Measurements from ENCODE around the gene KAT14.
A peak's percentile ranks its signal among the peaks of the same experiment; 100 is the strongest.
"Not testable (repeated sequence)": the region's sequence is repeated elsewhere in the genome, so short reads cannot be mapped to it uniquely, and the experiment has no call there.

KAT14 gene

GRCh38 chr20:18156045-18156444 is 18.4 kb downstream of the KAT14 start:
- FAIRE-seq (peak; percentile 23), DNase-seq (ENCODE audit: low spot score) (no peak)

DNA sequence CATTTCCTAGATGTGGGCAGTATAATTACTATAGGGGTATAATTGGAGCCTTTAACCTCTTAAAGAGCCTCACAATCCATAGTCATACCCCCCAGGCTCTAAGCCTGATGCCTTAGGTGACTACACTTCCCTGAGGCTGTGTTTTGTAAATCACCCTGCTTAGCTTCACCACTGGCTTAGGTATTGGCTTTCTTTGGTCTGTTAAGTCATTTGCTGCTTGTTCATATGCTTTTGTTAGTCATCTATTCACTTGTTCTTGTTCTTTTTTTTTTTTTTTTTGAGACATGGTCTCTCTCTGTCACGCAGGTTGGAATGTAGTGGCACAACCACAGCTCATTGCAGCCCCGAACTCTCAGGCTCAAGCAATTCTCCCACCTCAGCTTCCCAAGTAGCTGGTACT is 26.7 kb downstream of the KAT14 start:
- DNase-seq (ENCODE audit: low spot score) (no peak), FAIRE-seq (no peak)

DNA sequence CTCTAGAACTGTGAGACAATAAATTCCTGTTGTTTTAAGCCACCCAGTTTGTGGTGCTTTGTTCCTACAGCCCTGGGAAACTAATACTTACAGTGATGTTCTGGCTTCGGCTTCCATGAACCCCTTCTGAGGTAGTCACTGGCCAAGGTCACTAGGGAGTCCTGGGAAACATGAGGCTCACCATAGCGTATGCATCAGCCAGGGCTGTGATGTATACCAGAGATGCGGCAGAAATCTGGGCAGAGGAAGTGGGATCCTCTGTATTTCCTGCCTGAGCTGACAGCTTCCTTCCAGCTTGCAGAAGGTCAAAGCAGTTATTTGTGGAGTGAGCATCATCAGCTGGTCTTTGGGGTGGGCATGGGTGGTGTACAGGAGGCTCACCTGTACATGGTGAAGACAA is 27.9 kb downstream of the KAT14 start:
- FAIRE-seq (no peak), DNase-seq (ENCODE audit: low spot score) (no peak)

- FAIRE-seq (no peak), DNase-seq (ENCODE audit: low spot score) (no peak)
Observed at GRCh38 chr20:18166241-18166881, 28.7 kb downstream of the KAT14 start.

- DNase-seq (ENCODE audit: low spot score) (no peak), FAIRE-seq (no peak)
Observed at GRCh38 chr20:18166950-18167349, 29.3 kb downstream of the KAT14 start.

DNA sequence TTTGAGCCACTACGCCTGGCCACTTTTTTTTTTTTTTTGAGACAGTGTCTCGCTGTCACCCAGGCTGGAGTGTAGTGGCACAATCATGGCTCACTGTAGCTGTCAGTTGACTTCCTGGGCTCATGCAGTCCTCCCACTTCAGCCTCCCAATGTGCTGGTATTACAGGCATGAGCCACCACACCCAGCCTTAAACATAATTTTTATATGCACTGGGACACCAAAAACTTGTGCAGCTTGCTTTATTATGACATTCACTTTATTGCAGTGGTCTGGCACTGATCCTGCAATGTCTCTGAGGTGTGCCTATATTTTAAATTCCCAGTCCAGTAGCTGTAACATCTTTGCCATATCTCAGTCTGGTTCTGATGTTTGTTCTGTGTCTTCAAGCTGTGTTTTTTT is 34.7 kb downstream of the KAT14 start:
- DNase-seq (ENCODE audit: low spot score) (no peak), FAIRE-seq (peak; percentile 23)

GRCh38 chr20:18174906-18175683 is 37.4 kb downstream of the KAT14 start:
- FAIRE-seq = no peak

DNA sequence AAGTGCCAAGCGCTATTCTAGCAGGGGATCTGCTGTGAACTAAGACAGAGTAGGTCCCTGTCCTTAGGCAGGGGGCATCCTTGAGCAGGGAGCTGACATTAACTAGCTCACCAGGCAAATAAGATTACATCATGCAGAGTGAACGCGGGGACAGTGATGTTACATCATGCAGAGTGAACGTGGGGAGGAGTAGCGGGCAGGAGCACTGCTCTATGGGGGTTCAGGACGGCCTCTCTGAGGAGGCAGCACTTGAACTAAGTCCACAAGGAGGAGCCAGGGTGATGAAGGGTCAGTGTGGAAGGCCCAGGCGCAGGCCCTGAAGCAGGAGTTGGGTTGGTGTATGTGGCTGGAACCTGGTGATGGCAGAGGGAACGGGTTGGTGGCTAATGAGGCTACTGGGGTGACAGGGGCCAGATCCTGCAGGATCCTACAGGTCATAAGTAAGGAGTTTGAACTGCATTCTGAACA is 38.7 kb downstream of the KAT14 start:
- no peak for FAIRE-seq
- DNase-seq (ENCODE audit: low spot score) = no peak

More at GRCh38 chr20:18174906-18175683, 37.4 kb downstream of the KAT14 start:
- no peak for DNase-seq (ENCODE audit: low spot score)

DNA sequence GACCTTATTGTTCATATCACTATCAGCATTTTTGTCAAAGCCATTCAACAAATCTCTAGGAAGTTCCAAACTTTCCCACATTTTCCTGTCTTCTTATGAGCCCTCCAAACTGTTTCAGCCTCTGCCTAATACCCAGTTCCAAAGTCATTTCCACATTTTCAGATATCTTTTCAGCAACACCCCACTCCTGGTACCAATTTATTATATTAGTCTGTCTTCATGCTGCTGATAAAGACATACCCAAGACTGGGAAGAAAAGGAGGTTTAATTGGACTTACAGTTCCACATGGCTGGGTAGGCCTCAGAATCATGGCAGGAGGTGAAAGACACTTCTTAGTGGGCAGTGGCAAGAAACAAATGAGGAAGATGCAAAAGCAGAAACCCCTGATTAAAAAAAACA is 42.7 kb downstream of the KAT14 start:
- not testable (repeated sequence) for DNase-seq (ENCODE audit: low spot score); FAIRE-seq

GRCh38 chr20:18180815-18181214 is 43.2 kb downstream of the KAT14 start:
- DNase-seq (ENCODE audit: low spot score) (no peak), FAIRE-seq (no peak)

DNA sequence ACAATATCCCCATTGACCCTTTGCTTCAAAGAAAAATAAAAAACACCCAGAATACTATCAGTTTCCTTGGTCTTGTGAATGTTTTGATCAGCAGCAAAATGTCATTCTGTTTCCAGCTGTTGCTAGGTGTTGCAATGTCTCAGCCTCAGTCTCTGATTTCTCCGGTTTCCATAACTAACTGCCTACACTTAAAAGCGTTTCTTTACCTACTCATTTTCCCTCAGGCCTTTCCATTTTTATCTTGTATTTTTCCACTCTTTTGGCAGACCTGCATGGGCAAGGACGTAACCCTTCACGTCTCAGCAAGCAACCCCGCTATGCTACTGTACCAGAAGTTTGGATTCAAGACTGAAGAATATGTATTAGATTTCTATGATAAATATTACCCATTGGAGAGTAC is 49.4 kb downstream of the KAT14 start:
- FAIRE-seq (no peak), DNase-seq (ENCODE audit: low spot score) (no peak)

DNA sequence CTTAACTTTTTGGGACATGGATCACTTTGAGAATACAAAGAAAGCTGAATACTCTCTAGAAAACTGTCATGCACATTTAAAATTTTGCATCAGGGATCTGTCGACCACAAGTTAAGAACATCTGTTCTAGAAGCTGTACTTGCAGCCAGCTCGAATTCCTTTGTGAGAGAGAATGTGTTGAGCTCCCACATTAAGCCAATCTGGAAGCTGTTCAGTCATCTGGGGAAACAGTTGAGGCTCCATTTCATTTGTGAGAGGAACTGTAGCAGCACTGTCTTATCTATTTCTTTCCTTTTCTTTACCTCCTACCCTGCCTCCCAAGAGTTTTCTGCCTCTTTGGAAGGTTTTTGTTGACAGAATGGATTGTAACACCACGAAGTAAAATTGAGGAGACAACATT is 50.8 kb downstream of the KAT14 start:
- FAIRE-seq (no peak), DNase-seq (ENCODE audit: low spot score) (no peak)

- no peak for DNase-seq (ENCODE audit: low spot score)
- no peak for FAIRE-seq
Observed at GRCh38 chr20:18190338-18191233, 52.9 kb downstream of the KAT14 start.

DNA sequence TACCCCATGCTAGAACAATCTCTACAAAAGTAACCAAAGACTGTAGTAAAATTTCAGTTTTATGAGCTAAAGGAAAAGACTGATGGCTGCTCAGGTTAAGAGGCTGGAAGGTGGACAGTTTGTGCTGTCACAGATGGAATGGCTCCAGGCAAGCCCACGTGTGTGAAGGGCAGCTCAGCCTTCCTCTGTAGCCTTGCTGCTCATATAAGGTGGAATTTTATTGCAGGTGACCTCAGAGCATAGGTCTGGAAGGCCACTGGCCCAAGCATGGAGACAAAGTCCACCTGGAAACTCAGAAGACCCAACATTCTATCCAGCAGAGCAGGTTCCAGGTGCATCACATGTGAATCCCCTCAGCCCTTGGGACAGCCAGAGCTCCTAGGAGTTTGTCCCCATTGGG is 53.6 kb downstream of the KAT14 start:
- no peak for DNase-seq (ENCODE audit: low spot score)
- FAIRE-seq = no peak

- not testable (repeated sequence) for DNase-seq (ENCODE audit: low spot score); FAIRE-seq
Observed at GRCh38 chr20:18194461-18194860, 56.8 kb downstream of the KAT14 start.

- no peak for DNase-seq (ENCODE audit: low spot score)
- no peak for FAIRE-seq
Observed at GRCh38 chr20:18195931-18196330, 58.3 kb downstream of the KAT14 start.

DNA sequence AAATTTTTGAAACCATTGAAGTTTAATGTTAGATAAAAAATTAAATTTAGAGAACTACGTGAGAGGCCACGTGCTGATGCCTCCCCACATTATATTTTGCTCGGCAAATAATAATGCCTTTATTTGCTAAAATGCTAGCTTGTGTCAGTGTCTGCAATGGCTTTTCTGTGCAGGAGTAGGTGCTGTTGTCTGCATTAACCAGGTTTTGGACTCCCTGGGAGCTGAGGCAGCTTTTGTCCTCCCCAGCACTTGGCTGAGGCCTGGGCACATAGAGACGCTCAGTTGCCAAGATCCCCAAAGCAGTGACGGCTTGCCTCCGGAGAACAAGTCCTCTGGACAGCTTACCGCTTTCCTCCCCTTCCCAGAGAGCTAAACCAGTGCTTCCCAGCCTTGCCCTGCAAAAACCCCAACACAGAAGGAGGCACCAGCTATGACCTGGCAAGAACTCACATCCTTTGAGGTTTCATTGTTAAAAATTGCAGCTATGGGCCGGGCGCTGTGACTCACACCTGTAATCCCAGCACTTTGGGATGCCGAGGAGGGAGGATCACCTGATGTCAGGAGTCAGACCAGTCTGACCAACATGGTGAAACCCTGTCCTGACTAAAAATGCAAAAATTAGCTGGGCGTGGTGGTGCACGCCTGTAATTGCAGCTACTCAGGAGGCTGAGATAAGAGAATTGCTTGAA is 59.9 kb downstream of the KAT14 start:
- peak; percentile 16 for DNase-seq (ENCODE audit: low spot score)
- no peak for FAIRE-seq

DNA sequence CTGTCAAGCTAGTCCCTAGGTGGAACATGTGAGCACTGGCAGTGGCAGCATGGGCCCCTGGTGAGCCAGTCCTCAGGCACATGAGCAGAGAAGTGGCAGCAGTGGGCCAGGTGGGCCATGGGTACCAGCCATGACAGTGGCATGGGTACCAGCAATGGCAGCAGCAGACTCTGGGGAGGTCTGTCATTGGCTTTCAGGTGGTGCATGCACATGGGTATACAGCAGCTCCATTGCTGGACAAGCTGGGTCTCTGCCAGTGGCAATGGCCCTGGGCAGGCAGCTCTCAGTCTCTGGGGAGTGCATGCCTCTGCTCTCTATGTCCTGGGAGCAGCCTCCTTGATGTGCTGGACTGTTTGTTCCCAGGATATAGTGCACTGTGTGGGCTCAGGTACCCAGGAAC is 65.3 kb downstream of the KAT14 start:
- DNase-seq (ENCODE audit: low spot score) = no peak
- no peak for FAIRE-seq

DNA sequence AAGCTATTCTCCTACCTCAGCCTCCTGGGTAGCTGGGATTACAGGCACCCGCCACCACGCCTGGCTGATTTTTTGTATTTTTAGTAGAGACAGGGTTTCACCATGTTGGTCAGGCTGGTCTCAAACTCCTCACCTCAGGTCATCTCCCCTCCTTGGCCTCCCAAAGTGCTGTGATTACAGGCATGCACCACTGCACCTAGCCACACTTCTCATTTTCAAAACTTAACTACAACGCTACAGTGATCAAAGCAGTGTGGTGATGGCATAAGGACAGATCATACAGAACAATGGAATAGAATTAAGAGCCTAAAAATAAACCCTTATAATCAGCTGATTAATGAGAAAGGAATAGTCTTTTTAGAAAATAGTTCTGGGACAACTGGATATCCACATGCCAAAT is 66.0 kb downstream of the KAT14 start:
- not testable (repeated sequence) for FAIRE-seq; DNase-seq (ENCODE audit: low spot score)

- DNase-seq (ENCODE audit: low spot score) (no peak), FAIRE-seq (no peak)
Observed at GRCh38 chr20:18213002-18213401, 75.3 kb downstream of the KAT14 start.

- DNase-seq (ENCODE audit: low spot score) = no peak
- FAIRE-seq = no peak
Observed at GRCh38 chr20:18215566-18215965, 77.9 kb downstream of the KAT14 start.
